ENCODE measurements around the gene SIPA1.
"Not testable (repeated sequence)": the region's sequence is repeated elsewhere in the genome, so short reads cannot be mapped to it uniquely, and the experiment has no call there.

Gene SIPA1

GRCh38 chr11:65672180-65672860 lies 34.4 kb downstream of the SIPA1 start:
- DNase-seq (ENCODE audit: low spot score): no peak
- TF ChIP-seq CTCF (IDR thresholded peaks at IDR 0.05; ENCODE audit: extremely low read depth, insufficient read depth, missing control alignments): no peak
- in situ Hi-C loops (cut with MboI; ENCODE audit: low pct_unique_long_range_greater_than_20kb, low sequenced_read_pairs, unreplicated experiment): no loop called here

GRCh38 chr11:65672982-65673381 lies 35.1 kb downstream of the SIPA1 start:
- in situ Hi-C loops (cut with MboI; ENCODE audit: low pct_unique_long_range_greater_than_20kb, low sequenced_read_pairs, unreplicated experiment): no loop called here
- DNase-seq (ENCODE audit: low spot score): no peak
- TF ChIP-seq CTCF (IDR thresholded peaks at IDR 0.05; ENCODE audit: extremely low read depth, insufficient read depth, missing control alignments): no peak

- in situ Hi-C loops (cut with MboI; ENCODE audit: low pct_unique_long_range_greater_than_20kb, low sequenced_read_pairs, unreplicated experiment): no loop called here
- no peak for TF ChIP-seq CTCF (IDR thresholded peaks at IDR 0.05; ENCODE audit: extremely low read depth, insufficient read depth, missing control alignments)
- DNase-seq (ENCODE audit: low spot score): no peak
Observed at GRCh38 chr11:65680192-65680743, 42.4 kb downstream of the SIPA1 start.

- DNase-seq (ENCODE audit: low spot score); in situ Hi-C loops (cut with MboI; ENCODE audit: low pct_unique_long_range_greater_than_20kb, low sequenced_read_pairs, unreplicated experiment): not testable (repeated sequence)
Observed at GRCh38 chr11:65683480-65683879, 45.6 kb downstream of the SIPA1 start.

GRCh38 chr11:65685981-65686380 lies 48.1 kb downstream of the SIPA1 start:
- in situ Hi-C loops (cut with MboI; ENCODE audit: low pct_unique_long_range_greater_than_20kb, low sequenced_read_pairs, unreplicated experiment): no loop called here
- DNase-seq (ENCODE audit: low spot score): no peak

GRCh38 chr11:65691847-65692246 lies 53.9 kb downstream of the SIPA1 start:
- DNase-seq (ENCODE audit: low spot score); in situ Hi-C loops (cut with MboI; ENCODE audit: low pct_unique_long_range_greater_than_20kb, low sequenced_read_pairs, unreplicated experiment): not testable (repeated sequence)

More at GRCh38 chr11:65685981-65686380, 48.1 kb downstream of the SIPA1 start:
- TF ChIP-seq CTCF (IDR thresholded peaks at IDR 0.05; ENCODE audit: extremely low read depth, insufficient read depth, missing control alignments): no peak

GRCh38 chr11:65692367-65692766 lies 54.5 kb downstream of the SIPA1 start:
- TF ChIP-seq CTCF (IDR thresholded peaks at IDR 0.05; ENCODE audit: extremely low read depth, insufficient read depth, missing control alignments): no peak
- in situ Hi-C loops (cut with MboI; ENCODE audit: low pct_unique_long_range_greater_than_20kb, low sequenced_read_pairs, unreplicated experiment): no loop called here
- no peak for DNase-seq (ENCODE audit: low spot score)

Measured in GM13977 (cell line).